Measurements from ENCODE around the gene NDUFB2. TPM values are rescaled to one million over a fixed set of nuclear protein-coding genes. Genes with fewer than 3 reads are reported as not detected.
A peak's percentile ranks its signal among the peaks of the same experiment; 100 is the strongest.

The NDUFB2 gene
- total and polyA plus RNA-seq, 9 of the 15 experiments (the other 6 are each of a cell fraction or from before 2014, with no cell fraction given) = 220 to 2,075 (median 320) TPM

DNA sequence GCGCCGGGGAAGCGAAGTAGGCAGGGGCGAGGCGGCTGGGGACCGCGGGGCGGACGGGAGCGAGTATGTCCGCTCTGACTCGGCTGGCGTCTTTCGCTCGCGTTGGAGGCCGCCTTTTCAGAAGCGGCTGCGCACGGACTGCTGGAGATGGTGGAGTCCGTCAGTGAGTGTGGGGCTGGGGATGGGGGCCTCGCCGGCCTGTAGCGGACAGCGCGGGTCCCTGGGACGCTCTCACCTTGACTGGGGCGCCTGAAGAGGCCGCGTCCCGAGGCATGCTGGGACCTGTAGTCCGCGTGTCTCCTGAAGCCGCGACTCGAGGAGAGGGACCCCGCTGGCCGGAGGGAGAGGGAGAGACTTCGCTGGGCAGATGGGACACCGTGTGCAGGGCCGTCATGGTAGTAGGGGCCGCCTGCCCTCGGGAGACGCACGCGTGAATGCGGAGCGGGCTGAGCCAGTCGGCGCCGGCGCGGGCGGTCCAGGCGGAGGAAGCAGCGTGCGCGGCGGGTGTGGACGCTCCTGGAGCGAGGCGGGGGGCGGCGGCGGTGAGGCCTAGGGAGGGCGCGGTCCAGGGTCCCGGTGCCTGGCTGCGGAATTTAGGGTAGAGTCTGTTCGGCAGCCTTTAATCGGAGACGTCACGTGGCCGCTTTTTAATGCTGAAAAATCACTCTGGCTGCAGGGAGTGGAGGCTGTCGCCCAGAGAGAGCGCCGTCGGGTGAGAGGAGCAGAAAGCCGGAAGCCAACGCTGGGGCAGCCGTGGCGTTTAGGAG is at the start of gene NDUFB2 (continued):
- TF ChIP-seq, protein P1, sequence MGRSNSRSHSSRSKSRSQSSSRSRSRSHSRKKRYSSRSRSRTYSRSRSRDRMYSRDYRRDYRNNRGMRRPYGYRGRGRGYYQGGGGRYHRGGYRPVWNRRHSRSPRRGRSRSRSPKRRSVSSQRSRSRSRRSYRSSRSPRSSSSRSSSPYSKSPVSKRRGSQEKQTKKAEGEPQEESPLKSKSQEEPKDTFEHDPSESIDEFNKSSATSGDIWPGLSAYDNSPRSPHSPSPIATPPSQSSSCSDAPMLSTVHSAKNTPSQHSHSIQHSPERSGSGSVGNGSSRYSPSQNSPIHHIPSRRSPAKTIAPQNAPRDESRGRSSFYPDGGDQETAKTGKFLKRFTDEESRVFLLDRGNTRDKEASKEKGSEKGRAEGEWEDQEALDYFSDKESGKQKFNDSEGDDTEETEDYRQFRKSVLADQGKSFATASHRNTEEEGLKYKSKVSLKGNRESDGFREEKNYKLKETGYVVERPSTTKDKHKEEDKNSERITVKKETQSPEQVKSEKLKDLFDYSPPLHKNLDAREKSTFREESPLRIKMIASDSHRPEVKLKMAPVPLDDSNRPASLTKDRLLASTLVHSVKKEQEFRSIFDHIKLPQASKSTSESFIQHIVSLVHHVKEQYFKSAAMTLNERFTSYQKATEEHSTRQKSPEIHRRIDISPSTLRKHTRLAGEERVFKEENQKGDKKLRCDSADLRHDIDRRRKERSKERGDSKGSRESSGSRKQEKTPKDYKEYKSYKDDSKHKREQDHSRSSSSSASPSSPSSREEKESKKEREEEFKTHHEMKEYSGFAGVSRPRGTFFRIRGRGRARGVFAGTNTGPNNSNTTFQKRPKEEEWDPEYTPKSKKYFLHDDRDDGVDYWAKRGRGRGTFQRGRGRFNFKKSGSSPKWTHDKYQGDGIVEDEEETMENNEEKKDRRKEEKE (IDR thresholded peaks at IDR 0.05; ENCODE audit: borderline replicate concordance in 1 of 2, control insufficient read depth in 1 of 2, low read depth in 2 of 2, low read length in 1 of 2) = no peak
- TF ChIP-seq, protein P2, sequence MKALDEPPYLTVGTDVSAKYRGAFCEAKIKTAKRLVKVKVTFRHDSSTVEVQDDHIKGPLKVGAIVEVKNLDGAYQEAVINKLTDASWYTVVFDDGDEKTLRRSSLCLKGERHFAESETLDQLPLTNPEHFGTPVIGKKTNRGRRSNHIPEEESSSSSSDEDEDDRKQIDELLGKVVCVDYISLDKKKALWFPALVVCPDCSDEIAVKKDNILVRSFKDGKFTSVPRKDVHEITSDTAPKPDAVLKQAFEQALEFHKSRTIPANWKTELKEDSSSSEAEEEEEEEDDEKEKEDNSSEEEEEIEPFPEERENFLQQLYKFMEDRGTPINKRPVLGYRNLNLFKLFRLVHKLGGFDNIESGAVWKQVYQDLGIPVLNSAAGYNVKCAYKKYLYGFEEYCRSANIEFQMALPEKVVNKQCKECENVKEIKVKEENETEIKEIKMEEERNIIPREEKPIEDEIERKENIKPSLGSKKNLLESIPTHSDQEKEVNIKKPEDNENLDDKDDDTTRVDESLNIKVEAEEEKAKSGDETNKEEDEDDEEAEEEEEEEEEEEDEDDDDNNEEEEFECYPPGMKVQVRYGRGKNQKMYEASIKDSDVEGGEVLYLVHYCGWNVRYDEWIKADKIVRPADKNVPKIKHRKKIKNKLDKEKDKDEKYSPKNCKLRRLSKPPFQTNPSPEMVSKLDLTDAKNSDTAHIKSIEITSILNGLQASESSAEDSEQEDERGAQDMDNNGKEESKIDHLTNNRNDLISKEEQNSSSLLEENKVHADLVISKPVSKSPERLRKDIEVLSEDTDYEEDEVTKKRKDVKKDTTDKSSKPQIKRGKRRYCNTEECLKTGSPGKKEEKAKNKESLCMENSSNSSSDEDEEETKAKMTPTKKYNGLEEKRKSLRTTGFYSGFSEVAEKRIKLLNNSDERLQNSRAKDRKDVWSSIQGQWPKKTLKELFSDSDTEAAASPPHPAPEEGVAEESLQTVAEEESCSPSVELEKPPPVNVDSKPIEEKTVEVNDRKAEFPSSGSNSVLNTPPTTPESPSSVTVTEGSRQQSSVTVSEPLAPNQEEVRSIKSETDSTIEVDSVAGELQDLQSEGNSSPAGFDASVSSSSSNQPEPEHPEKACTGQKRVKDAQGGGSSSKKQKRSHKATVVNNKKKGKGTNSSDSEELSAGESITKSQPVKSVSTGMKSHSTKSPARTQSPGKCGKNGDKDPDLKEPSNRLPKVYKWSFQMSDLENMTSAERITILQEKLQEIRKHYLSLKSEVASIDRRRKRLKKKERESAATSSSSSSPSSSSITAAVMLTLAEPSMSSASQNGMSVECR (CRISPR knock-in tag; IDR thresholded peaks at IDR 0.05) = peak; percentile 97
- TF ChIP-seq, protein P3, sequence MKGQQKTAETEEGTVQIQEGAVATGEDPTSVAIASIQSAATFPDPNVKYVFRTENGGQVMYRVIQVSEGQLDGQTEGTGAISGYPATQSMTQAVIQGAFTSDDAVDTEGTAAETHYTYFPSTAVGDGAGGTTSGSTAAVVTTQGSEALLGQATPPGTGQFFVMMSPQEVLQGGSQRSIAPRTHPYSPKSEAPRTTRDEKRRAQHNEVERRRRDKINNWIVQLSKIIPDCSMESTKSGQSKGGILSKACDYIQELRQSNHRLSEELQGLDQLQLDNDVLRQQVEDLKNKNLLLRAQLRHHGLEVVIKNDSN (CRISPR knock-in tag; IDR thresholded peaks at IDR 0.05) = peak; percentile 82
- peak; percentile 96 for TF ChIP-seq U2AF1 (optimal IDR thresholded peaks at IDR 0.05; ENCODE audit: low read depth, low read length)
- peak; percentile 58 for TF ChIP-seq TAF1 (IDR thresholded peaks at IDR 0.05; ENCODE audit: control insufficient read depth, extremely low read depth, insufficient read depth, low read length, severe bottlenecking)
- peak; percentile 52 for TF ChIP-seq CCNT2 (IDR thresholded peaks at IDR 0.05; ENCODE audit: borderline replicate concordance, extremely low read depth, insufficient read length, low read depth, low read length)
- TF ChIP-seq BACH1 (tag; IDR thresholded peaks at IDR 0.05) = no peak
- no peak for TF ChIP-seq ARHGAP35 (IDR thresholded peaks at IDR 0.05; ENCODE audit: partially characterized antibody)
- peak; percentile 87 for TF ChIP-seq ELF1 (tag; IDR thresholded peaks at IDR 0.05)
- TF ChIP-seq GTF2A2 (tag; IDR thresholded peaks at IDR 0.05) = no peak
- TF ChIP-seq CC2D1A (IDR thresholded peaks at IDR 0.05) = no peak
- peak; percentile 92 for TF ChIP-seq SAP30 (IDR thresholded peaks at IDR 0.05; ENCODE audit: borderline replicate concordance, insufficient read depth, low read depth, low read length, poor library complexity, severe bottlenecking)
- TF ChIP-seq ZNF165 (CRISPR knock-in tag; IDR thresholded peaks at IDR 0.05; ENCODE audit: borderline replicate concordance) = 0 out of 2 replicates have a peak, but pooled peaks have one; percentile 9
- TF ChIP-seq LARP7 (IDR thresholded peaks at IDR 0.05) = peak; percentile 56; the same call in 1 of the 2 replicates
- TF ChIP-seq RBBP5 (IDR thresholded peaks at IDR 0.05; ENCODE audit: borderline replicate concordance, insufficient read depth, low read length, poor library complexity, severe bottlenecking) = peak; percentile 98
- peak in 1 of 2 experiments; percentile 91; a peak in 2 of 4 replicates for TF ChIP-seq SIN3A (IDR thresholded peaks at IDR 0.05; ENCODE audit: borderline replicate concordance in 2 of 2, control insufficient read depth in 1 of 2, low read depth in 2 of 2, low read length in 2 of 2)

All from K562 (cell line).